ENCODE data around the gene SLC6A1. TPM values are rescaled to one million over a fixed set of nuclear protein-coding genes. Genes with fewer than 3 reads are reported as not detected.

The SLC6A1 gene
- total RNA-seq, 1 donor from 2014 or later = not detected

GRCh38 chr3:11000528-11000927 is 8.0 kb downstream of the SLC6A1 start:
- Histone ChIP-seq H3K4me3 (ENCODE audit: low read depth, low read length) (no peak overlapping the region), H3K27me3 (ENCODE audit: control insufficient read depth, insufficient read depth, low read length) (peaks cover 28% of the 10 kb centered on the region), H3K36me3 (ENCODE audit: control insufficient read depth, insufficient read depth, low read length) (no peaks in the 10 kb centered on the region)
- DNase-seq (ENCODE audit: low read depth) = no peak
- TF ChIP-seq, protein P1, sequence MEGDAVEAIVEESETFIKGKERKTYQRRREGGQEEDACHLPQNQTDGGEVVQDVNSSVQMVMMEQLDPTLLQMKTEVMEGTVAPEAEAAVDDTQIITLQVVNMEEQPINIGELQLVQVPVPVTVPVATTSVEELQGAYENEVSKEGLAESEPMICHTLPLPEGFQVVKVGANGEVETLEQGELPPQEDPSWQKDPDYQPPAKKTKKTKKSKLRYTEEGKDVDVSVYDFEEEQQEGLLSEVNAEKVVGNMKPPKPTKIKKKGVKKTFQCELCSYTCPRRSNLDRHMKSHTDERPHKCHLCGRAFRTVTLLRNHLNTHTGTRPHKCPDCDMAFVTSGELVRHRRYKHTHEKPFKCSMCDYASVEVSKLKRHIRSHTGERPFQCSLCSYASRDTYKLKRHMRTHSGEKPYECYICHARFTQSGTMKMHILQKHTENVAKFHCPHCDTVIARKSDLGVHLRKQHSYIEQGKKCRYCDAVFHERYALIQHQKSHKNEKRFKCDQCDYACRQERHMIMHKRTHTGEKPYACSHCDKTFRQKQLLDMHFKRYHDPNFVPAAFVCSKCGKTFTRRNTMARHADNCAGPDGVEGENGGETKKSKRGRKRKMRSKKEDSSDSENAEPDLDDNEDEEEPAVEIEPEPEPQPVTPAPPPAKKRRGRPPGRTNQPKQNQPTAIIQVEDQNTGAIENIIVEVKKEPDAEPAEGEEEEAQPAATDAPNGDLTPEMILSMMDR (IDR thresholded peaks at IDR 0.05; ENCODE audit: insufficient read depth, low read length, poor library complexity, severe bottlenecking) = no peak

GRCh38 chr3:11001020-11001657 is 8.6 kb downstream of the SLC6A1 start:
- DNase-seq (ENCODE audit: low read depth) = no peak
- Histone ChIP-seq H3K27me3 (ENCODE audit: control insufficient read depth, insufficient read depth, low read length) (peaks cover 29% of the 10 kb centered on the region), H3K36me3 (ENCODE audit: control insufficient read depth, insufficient read depth, low read length) (no peaks in the 10 kb centered on the region), H3K4me3 (ENCODE audit: low read depth, low read length) (no peak overlapping the region)
- TF ChIP-seq, protein P1 (IDR thresholded peaks at IDR 0.05; ENCODE audit: insufficient read depth, low read length, poor library complexity, severe bottlenecking) = no peak

DNA sequence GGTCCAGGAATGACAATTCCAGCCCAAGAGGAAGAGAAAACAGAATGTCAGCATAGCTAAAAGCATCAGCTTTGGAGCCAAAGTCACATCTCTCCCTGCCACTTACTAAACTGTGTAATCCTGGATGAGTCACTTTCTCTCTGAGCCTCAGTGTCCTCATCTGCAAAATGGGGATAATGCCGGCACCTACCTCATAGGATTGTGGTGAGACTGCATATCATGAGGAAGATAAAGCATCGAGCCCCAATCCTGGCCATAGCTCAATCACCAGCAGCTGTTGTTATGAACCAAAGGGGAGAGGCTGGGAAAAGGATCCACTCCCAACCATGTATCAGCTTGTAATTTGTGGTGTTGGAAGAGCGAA is 9.1 kb downstream of the SLC6A1 start:
- H3K36me3 ChIP-seq (ENCODE audit: control insufficient read depth, insufficient read depth, low read length) = no peaks in the 10 kb centered on the region
- TF ChIP-seq, protein P1 (IDR thresholded peaks at IDR 0.05; ENCODE audit: insufficient read depth, low read length, poor library complexity, severe bottlenecking) = no peak
- H3K4me3 ChIP-seq (ENCODE audit: low read depth, low read length) = no peak overlapping the region
- peaks cover 29% of the 10 kb centered on the region for H3K27me3 ChIP-seq (ENCODE audit: control insufficient read depth, insufficient read depth, low read length)
- no peak for DNase-seq (ENCODE audit: low read depth)

DNA sequence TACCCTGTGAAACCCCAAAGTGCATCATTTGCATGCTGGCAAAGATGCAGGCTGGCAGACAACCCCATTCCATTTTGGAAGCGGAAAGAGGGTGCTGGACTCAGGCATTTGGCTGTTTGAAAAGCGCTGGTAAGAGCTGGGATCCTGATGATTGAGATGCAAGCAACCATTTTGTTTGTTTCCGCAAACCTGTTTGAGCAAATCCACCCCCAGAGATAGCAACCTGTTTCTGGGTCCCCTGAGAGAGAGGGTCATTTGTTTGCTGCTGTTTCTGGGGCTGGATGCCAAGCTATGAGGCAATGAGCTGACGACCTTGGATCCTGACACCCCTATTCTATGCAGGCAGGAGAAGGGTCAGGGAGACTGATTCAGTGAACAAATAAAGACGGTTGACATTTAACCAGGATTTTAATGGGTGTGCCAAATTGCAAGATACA is 9.8 kb downstream of the SLC6A1 start:
- peaks cover 26% of the 10 kb centered on the region for H3K27me3 ChIP-seq (ENCODE audit: control insufficient read depth, insufficient read depth, low read length)
- H3K36me3 ChIP-seq (ENCODE audit: control insufficient read depth, insufficient read depth, low read length) = no peaks in the 10 kb centered on the region
- no peak overlapping the region for H3K4me3 ChIP-seq (ENCODE audit: low read depth, low read length)
- no peak for DNase-seq (ENCODE audit: low read depth)
- TF ChIP-seq, protein P1 (IDR thresholded peaks at IDR 0.05; ENCODE audit: insufficient read depth, low read length, poor library complexity, severe bottlenecking) = no peak

DNA sequence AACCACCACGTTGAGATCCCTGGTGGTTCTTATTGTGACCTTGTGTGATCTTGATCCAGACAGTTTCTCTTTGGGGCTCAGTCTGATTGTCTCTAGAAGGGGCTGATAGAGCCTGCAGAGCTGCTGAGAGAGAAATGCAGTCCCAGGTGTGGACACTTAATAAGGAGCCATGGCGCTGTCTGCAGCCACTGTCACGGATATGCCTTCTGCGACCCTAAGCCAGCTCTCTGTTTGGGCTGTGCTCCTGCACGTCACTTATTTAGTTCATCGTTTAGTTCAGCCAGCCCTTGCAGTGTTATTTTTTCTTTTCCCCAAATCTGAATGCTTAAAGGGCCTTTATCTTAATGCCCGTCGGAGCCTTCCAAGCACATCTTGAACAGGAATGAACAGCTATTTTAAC is 12.0 kb downstream of the SLC6A1 start:
- no peak for DNase-seq (ENCODE audit: low read depth)
- Histone ChIP-seq H3K4me3 (ENCODE audit: low read depth, low read length) (no peak overlapping the region), H3K36me3 (ENCODE audit: control insufficient read depth, insufficient read depth, low read length) (no peaks in the 10 kb centered on the region), H3K27me3 (ENCODE audit: control insufficient read depth, insufficient read depth, low read length) (peaks cover 15% of the 10 kb centered on the region)
- TF ChIP-seq, protein P1 (IDR thresholded peaks at IDR 0.05; ENCODE audit: insufficient read depth, low read length, poor library complexity, severe bottlenecking) = no peak

GRCh38 chr3:11005686-11006256 is 13.2 kb downstream of the SLC6A1 start:
- TF ChIP-seq, protein P1 (IDR thresholded peaks at IDR 0.05; ENCODE audit: insufficient read depth, low read length, poor library complexity, severe bottlenecking) = no peak
- peaks cover 12% of the 10 kb centered on the region for H3K27me3 ChIP-seq (ENCODE audit: control insufficient read depth, insufficient read depth, low read length)
- no peak for DNase-seq (ENCODE audit: low read depth)
- H3K36me3 ChIP-seq (ENCODE audit: control insufficient read depth, insufficient read depth, low read length) = no peaks in the 10 kb centered on the region
- H3K4me3 ChIP-seq (ENCODE audit: low read depth, low read length) = no peak overlapping the region
